Kidney (tissue), 14 donors: ENCODE results near the gene KLF12. TPM values are rescaled to one million over a fixed set of nuclear protein-coding genes. Genes with fewer than 3 reads are reported as not detected.
A peak's percentile ranks its signal among the peaks of the same experiment; 100 is the strongest.

Experiments used
- DNase-seq, 5 donors: peaks; one replicate each; pipeline ENCODE4 v3.0.0-alpha.2; 2013 to 2020
- FAIRE-seq: peaks from 2 replicates; lab custom pipeline; 2012; peaks lifted over from hg19 to GRCh38; lab: Jason Lieb, UNC
- H3K27ac ChIP-seq, 2 donors: one replicate each; pipeline ENCODE4 v1.7.0; 2013; ENCODE audit warnings: low read depth in 2 of 2, low read length in 2 of 2, inconsistent platforms in 1 of 2
- H3K27me3 ChIP-seq: one replicate; pipeline ENCODE4 v1.7.1; 2013; ENCODE audit warnings: low read length, inconsistent platforms; ENCODE audit not compliant: control insufficient read depth, insufficient read depth
- H3K36me3 ChIP-seq, 3 donors: one replicate each; pipeline versions ENCODE4 v1.7.0 to v1.7.1; 2013; ENCODE audit warnings: low read length in 3 of 3, control low read depth in 1 of 3, inconsistent platforms in 1 of 3; ENCODE audit not compliant: insufficient read depth in 3 of 3, control insufficient read depth in 2 of 3
- H3K4me1 ChIP-seq, 3 donors: one replicate each; pipeline versions ENCODE4 v1.7.0 to v1.7.1; 2013; ENCODE audit warnings: low read length in 3 of 3, inconsistent platforms in 1 of 3, low read depth in 1 of 3; ENCODE audit not compliant: control insufficient read depth in 2 of 3, insufficient read depth in 2 of 3
- H3K4me3 ChIP-seq, 3 donors: one replicate each; pipeline versions ENCODE4 v1.7.0 to v1.8.1; 2013; ENCODE audit warnings: low read length in 3 of 3, control low read depth in 1 of 3, inconsistent platforms in 1 of 3
- H3K9ac ChIP-seq, 3 donors: one replicate each; pipeline versions ENCODE4 v1.7.0 to v1.7.1; 2013; ENCODE audit warnings: low read length in 3 of 3, control low read depth in 1 of 3, inconsistent platforms in 1 of 3
- H3K9me3 ChIP-seq, 3 donors: one replicate each; pipeline versions ENCODE4 v1.7.0 to v1.7.1; 2013; ENCODE audit warnings: low read length in 3 of 3, control low read depth in 1 of 3, inconsistent platforms in 1 of 3; ENCODE audit not compliant: control insufficient read depth in 2 of 3, insufficient read depth in 1 of 3
- CTCF ChIP-seq: IDR thresholded peaks from 3 replicates; pipeline ENCODE4 v1.5.1; 2012; ENCODE audit warnings: mild to moderate bottlenecking, moderate library complexity, borderline replicate concordance; ENCODE audit not compliant: insufficient read depth; ENCODE audit errors: extremely low read depth
- intact Hi-C: fragments of 100-400 bp; cut with DNase I; formaldehyde crosslinking; loops from one replicate; pipeline ENCODE4 v1.11.1; 2022
- polyA plus RNA-seq: library from polyadenylated mRNA; stranded (reverse); fragments of 350-450 nt; fragmentation: Illumina TruSeq; extraction: RNeasy Lipid Tissue Mini Kit (QIAGEN cat#74804); gene quantifications from one replicate; pipeline ENCODE4 v1.2.3, GENCODE V29; 2014; ENCODE audit warnings: low read depth, low replicate concordance; ENCODE audit not compliant: insufficient read depth
- total RNA-seq: library from RNA; stranded (reverse); fragmentation: NEBNext Ultra II Directional; extraction: Animal tissue kit (Norgen Biotek cat#: 25700); gene quantifications from one replicate; pipeline ENCODE4 v1.2.1, GENCODE V29; 2021
- donor health status: control.
- donor health status: control.
- donor health status: control.
- donor health status: control.
- donor health status: control.
- donor health status: DM: yes; HTN: yes; CAD: no.
- donor health status: Normal renal cell carcinoma (clear cell type).

The KLF12 gene
- total and polyA plus RNA-seq, 2 donors from 2014 or later = 2.6 to 22.0 TPM

- FAIRE-seq (no peak), DNase-seq (no peak)
- no peak overlapping the region for H3K9ac ChIP-seq
- H3K9me3 ChIP-seq = peaks cover 0 to 6% (median 0%) of the 10 kb centered on the region in 3 donors
- no peak for TF ChIP-seq CTCF
- intact Hi-C loops = no loop called here
- H3K27ac ChIP-seq = no peak overlapping the region
- H3K4me1 ChIP-seq = peaks cover 0 to 21% (median 0%) of the 10 kb centered on the region in 3 donors
- no peaks in the 10 kb centered on the region for H3K36me3 ChIP-seq
- no peak overlapping the region for H3K4me3 ChIP-seq
- H3K27me3 ChIP-seq = no peaks in the 10 kb centered on the region
Observed at GRCh38 chr13:74102691-74103090, 31.5 kb downstream of the KLF12 start.

GRCh38 chr13:74101436-74101835 lies 32.8 kb downstream of the KLF12 start:
- Histone ChIP-seq H3K36me3 (no peaks in the 10 kb centered on the region), H3K4me1 (peaks cover 0 to 21% (median 0%) of the 10 kb centered on the region in 3 donors), H3K9ac (no peak overlapping the region), H3K27me3 (no peaks in the 10 kb centered on the region), H3K27ac (no peak overlapping the region), H3K4me3 (no peak overlapping the region), H3K9me3 (peaks cover 0 to 6% (median 0%) of the 10 kb centered on the region in 3 donors)
- FAIRE-seq (no peak), DNase-seq (no peak)
- intact Hi-C loops = no loop called here
- no peak for TF ChIP-seq CTCF

- Histone ChIP-seq H3K4me1 (peaks cover 0 to 3% (median 0%) of the 10 kb centered on the region in 3 donors), H3K9me3 (peaks cover 0 to 6% (median 0%) of the 10 kb centered on the region in 3 donors), H3K27me3 (no peaks in the 10 kb centered on the region), H3K9ac (no peak overlapping the region), H3K27ac (peak overlapping the region in 1 of 2 donors; percentile 24), H3K4me3 (no peak overlapping the region), H3K36me3 (no peaks in the 10 kb centered on the region)
- peak; percentile 21 for FAIRE-seq
- no peak for DNase-seq
- no peak for TF ChIP-seq CTCF
- intact Hi-C loops = no loop called here
Observed at GRCh38 chr13:74098077-74098476, 36.1 kb downstream of the KLF12 start.

DNA sequence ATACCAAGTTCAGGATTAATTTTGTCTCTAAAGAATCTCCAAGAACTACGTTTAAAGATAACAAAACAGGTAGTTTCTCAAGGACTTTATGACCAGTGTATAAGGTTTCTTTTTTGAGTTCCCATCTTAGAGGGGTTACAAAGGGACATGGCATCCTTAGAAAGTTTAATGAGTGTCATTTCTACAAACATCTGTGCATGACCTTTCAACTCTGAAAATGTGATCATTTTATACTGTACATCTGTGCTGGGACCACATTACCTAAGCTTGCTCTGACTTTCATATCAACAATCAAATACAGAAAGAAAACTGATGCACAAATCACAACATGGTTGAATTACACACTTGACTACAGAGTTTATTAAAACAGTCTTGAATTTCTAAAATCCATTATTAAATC lies 37.1 kb downstream of the KLF12 start:
- Histone ChIP-seq H3K9ac (no peak overlapping the region), H3K4me3 (no peak overlapping the region), H3K36me3 (no peaks in the 10 kb centered on the region), H3K27ac (no peak overlapping the region), H3K4me1 (peaks cover 0 to 3% (median 0%) of the 10 kb centered on the region in 3 donors), H3K27me3 (no peaks in the 10 kb centered on the region), H3K9me3 (peaks cover 0 to 6% (median 0%) of the 10 kb centered on the region in 3 donors)
- no peak for TF ChIP-seq CTCF
- FAIRE-seq (no peak), DNase-seq (no peak)
- intact Hi-C loops = no loop called here
